ENCODE data around the gene KLHL17. TPM values are rescaled to one million over a fixed set of nuclear protein-coding genes. Genes with fewer than 3 reads are reported as not detected.

The KLHL17 gene
- polyA plus RNA-seq, 1 donor (not counting 4 experiments of a cell fraction or from before 2014, with no cell fraction given) = 6.5 TPM

- H3K36me3 ChIP-seq (ENCODE audit: control insufficient read depth in 2 of 2, extremely low read depth in 1 of 2, insufficient read depth in 2 of 2, low read length in 2 of 2) = peaks cover 0 to 3% of the 10 kb centered on the region in 2 experiments
- no peak overlapping the region for H2AFZ ChIP-seq (ENCODE audit: control insufficient read depth, low read length)
- no peaks in the 10 kb centered on the region for H3K79me2 ChIP-seq (ENCODE audit: control insufficient read depth, insufficient read depth, low read length)
- dilution Hi-C loops (cut with MboI; ENCODE audit: extremely low pct_ligation_motif_present, low sequenced_read_pairs) = no loop called here
- H3K9ac ChIP-seq (ENCODE audit: control insufficient read depth, extremely low read depth, insufficient read depth, low read length) = no peak overlapping the region
- no peak overlapping the region for H3K4me3 ChIP-seq (ENCODE audit: control insufficient read depth in 2 of 3, extremely low read depth in 1 of 3, insufficient read depth in 2 of 3, low read depth in 1 of 3, low read length in 3 of 3)
- H3K27ac ChIP-seq (ENCODE audit: control insufficient read depth, insufficient read depth, low read length) = no peak overlapping the region
- no peak for FAIRE-seq
- TF ChIP-seq CTCF (optimal IDR thresholded peaks at IDR 0.05 in 1 of 3, IDR thresholded peaks at IDR 0.05 in 1 of 3, conservative IDR thresholded peaks at IDR 0.05 in 1 of 3; ENCODE audit: extremely low read depth in 1 of 3, insufficient read depth in 2 of 3, low read length in 3 of 3) = no peak
- TF ChIP-seq EZH2 (IDR thresholded peaks at IDR 0.05; ENCODE audit: low read length) = no peak
- H3K27me3 ChIP-seq (ENCODE audit: control insufficient read depth, extremely low read depth, insufficient read depth, low read length) = peaks cover 5% of the 10 kb centered on the region
- peaks cover 4% of the 10 kb centered on the region for H3K4me1 ChIP-seq (ENCODE audit: control insufficient read depth, extremely low read depth, insufficient read depth, low read length)
- H3K9me3 ChIP-seq (ENCODE audit: control insufficient read depth, low read depth, low read length) = no peaks in the 10 kb centered on the region
- no peak for DNase-seq (ENCODE audit: low read depth, low spot score)
- H3K4me2 ChIP-seq (ENCODE audit: control insufficient read depth, extremely low read depth, insufficient read depth, low read depth, low read length) = no peak overlapping the region
- no peaks in the 10 kb centered on the region for H3K9me1 ChIP-seq (ENCODE audit: control insufficient read depth, extremely low read depth, insufficient read depth, low read length)
- H4K20me1 ChIP-seq (ENCODE audit: control insufficient read depth, extremely low read depth, insufficient read depth, low read length) = no peaks in the 10 kb centered on the region
These were observed 14.4 kb downstream of the KLHL17 start for GRCh38 chr1:974687-975328.

GRCh38 chr1:975365-975764, 15.0 kb downstream of the KLHL17 start:
- no peak overlapping the region for H2AFZ ChIP-seq (ENCODE audit: control insufficient read depth, low read length)
- H3K4me2 ChIP-seq (ENCODE audit: control insufficient read depth, extremely low read depth, insufficient read depth, low read depth, low read length) = no peak overlapping the region
- dilution Hi-C loops (cut with MboI; ENCODE audit: extremely low pct_ligation_motif_present, low sequenced_read_pairs) = no loop called here
- TF ChIP-seq EZH2 (IDR thresholded peaks at IDR 0.05; ENCODE audit: low read length) = no peak
- DNase-seq (ENCODE audit: low read depth, low spot score) (no peak), FAIRE-seq (no peak)
- no peak overlapping the region for H3K27ac ChIP-seq (ENCODE audit: control insufficient read depth, insufficient read depth, low read length)
- H3K36me3 ChIP-seq (ENCODE audit: control insufficient read depth in 2 of 2, extremely low read depth in 1 of 2, insufficient read depth in 2 of 2, low read length in 2 of 2) = peaks cover 0 to 3% of the 10 kb centered on the region in 2 experiments
- no peaks in the 10 kb centered on the region for H4K20me1 ChIP-seq (ENCODE audit: control insufficient read depth, extremely low read depth, insufficient read depth, low read length)
- no peak overlapping the region for H3K9ac ChIP-seq (ENCODE audit: control insufficient read depth, extremely low read depth, insufficient read depth, low read length)
- H3K9me3 ChIP-seq (ENCODE audit: control insufficient read depth, low read depth, low read length) = no peaks in the 10 kb centered on the region
- no peak overlapping the region for H3K4me3 ChIP-seq (ENCODE audit: control insufficient read depth in 2 of 3, extremely low read depth in 1 of 3, insufficient read depth in 2 of 3, low read depth in 1 of 3, low read length in 3 of 3)
- no peaks in the 10 kb centered on the region for H3K79me2 ChIP-seq (ENCODE audit: control insufficient read depth, insufficient read depth, low read length)
- H3K4me1 ChIP-seq (ENCODE audit: control insufficient read depth, extremely low read depth, insufficient read depth, low read length) = peaks cover 4% of the 10 kb centered on the region
- H3K27me3 ChIP-seq (ENCODE audit: control insufficient read depth, extremely low read depth, insufficient read depth, low read length) = peaks cover 10% of the 10 kb centered on the region
- no peaks in the 10 kb centered on the region for H3K9me1 ChIP-seq (ENCODE audit: control insufficient read depth, extremely low read depth, insufficient read depth, low read length)
